Cerebellar nuclear complex (tissue), 1 donor: ENCODE measurements around the gene RABAC1.
A peak's percentile ranks its signal among the peaks of the same experiment; 100 is the strongest.

Experiments used
- DNase-seq, 2 experiments: peaks; one replicate each; lab custom pipeline; 2025; lab: John Stamatoyannopoulos, UW

Gene RABAC1

GRCh38 chr19:41990028-41990427 is 30.9 kb upstream of the RABAC1 start:
- no peak for DNase-seq

DNA sequence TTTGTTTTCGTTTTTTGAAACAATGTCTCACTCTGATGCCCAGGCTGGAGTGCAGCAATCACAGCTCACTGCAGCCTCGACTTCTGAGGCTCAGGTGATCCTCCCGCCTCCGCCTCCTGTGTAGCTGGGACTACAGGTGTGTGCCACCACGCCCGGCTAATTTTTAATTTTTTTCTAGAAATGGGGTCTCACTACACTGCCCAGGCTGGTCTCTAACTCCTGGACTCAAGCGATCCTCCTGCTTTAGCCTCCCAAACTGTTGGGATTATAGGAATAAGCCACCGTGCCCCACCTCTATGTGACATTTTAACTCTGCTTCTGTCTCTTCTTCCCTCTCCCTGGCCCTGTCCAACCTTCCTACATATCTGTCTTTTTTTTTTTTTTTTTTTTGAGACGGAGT is 29.8 kb upstream of the RABAC1 start:
- DNase-seq: no peak

DNA sequence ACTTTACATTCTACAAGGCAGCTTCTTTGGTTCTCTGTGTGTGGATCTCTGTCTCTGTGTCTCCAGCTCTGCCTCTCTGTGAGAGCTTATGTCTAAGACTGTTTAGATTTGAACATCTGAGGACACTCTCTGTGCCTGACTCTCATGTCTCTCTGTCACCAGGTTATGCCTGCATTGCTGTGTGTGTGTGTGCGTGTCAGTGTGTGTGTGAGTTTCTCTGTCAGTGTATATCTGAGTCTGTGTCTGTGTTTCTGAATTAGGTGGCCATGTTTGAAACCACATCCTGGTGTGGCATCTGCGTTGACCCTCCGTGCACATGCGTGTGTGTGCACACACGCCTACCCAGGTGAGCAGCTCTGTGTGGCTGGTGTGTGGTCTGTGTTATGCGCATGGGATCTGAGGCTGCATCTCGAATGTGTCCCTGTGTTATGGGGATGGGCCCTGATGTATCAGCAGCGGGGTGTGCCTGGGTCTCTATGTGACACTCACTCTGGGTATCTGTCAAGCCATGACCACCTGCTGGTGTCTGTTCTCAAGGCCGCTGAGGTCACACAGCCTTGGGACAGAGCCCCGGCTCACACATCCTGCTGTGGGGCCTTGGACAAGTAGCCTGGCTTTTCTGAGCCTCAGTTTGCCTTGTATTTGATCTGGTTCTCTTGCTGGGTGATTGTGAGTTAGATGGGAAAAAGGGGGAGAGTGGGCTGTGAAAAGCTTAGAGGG is 28.2 kb upstream of the RABAC1 start:
- no peak for DNase-seq

DNA sequence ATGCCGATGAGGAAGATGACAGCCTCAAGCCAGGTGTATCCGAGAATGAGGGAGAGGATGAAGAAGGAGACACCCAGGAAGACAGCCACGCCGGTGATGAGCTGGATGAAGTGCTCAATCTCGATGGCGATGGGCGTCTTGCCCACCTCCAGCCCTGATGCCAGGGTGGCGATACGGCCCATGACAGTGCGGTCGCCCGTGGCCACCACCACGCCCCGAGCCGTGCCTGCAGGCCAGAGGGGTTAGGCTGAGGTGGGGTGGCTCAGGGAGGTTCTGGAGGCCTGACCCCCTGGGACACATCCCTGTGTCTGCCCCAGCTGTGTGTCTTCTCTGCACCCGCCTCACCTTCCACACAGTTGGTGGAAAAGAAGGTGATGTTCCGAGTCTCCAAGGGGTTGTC is 25.8 kb upstream of the RABAC1 start:
- no peak for DNase-seq

DNA sequence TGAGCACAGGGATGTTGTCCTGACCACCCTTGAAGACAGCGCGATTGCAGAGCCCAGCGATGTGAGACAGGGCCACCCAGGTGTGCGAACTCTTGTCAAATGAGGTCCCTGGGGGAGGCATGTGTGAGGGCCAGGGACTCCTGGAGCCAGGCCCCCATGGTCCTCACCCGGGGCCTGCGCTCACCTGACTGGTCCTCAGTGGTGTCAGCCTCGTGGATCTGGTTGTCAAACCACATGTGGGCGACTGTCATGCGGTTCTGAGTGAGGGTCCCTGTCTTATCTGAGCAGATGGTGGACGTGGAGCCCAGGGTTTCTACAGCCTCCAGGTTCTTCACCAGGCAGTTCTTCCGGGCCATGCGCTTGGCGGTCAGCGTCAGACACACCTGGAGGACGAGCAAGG is 22.6 kb upstream of the RABAC1 start:
- no peak for DNase-seq

GRCh38 chr19:41978470-41978869 is 19.3 kb upstream of the RABAC1 start:
- DNase-seq: no peak

GRCh38 chr19:41977916-41978315 is 18.8 kb upstream of the RABAC1 start:
- DNase-seq: no peak

GRCh38 chr19:41974652-41975051 is 15.5 kb upstream of the RABAC1 start:
- no peak for DNase-seq

DNA sequence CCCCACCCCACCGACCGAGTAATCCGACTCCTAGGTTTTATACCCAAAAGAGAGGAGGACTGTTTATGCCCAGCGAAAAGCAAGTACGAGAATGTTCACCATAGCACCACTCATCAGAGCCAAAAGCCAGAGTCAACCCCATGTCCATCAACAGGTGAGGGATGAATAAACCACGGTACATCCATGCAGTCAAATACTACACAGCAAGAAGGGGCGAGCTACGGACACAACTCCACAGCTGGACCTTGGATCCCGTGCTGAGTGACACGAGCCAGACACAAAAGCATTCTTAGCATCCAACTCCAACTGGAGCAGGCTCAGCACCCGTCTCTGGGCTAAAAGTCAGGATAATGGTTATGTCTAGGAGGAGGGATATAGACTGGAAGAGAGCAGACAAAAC is 12.2 kb upstream of the RABAC1 start:
- DNase-seq: no peak

- DNase-seq: no peak
Observed at GRCh38 chr19:41969772-41970458, 10.8 kb upstream of the RABAC1 start.

DNA sequence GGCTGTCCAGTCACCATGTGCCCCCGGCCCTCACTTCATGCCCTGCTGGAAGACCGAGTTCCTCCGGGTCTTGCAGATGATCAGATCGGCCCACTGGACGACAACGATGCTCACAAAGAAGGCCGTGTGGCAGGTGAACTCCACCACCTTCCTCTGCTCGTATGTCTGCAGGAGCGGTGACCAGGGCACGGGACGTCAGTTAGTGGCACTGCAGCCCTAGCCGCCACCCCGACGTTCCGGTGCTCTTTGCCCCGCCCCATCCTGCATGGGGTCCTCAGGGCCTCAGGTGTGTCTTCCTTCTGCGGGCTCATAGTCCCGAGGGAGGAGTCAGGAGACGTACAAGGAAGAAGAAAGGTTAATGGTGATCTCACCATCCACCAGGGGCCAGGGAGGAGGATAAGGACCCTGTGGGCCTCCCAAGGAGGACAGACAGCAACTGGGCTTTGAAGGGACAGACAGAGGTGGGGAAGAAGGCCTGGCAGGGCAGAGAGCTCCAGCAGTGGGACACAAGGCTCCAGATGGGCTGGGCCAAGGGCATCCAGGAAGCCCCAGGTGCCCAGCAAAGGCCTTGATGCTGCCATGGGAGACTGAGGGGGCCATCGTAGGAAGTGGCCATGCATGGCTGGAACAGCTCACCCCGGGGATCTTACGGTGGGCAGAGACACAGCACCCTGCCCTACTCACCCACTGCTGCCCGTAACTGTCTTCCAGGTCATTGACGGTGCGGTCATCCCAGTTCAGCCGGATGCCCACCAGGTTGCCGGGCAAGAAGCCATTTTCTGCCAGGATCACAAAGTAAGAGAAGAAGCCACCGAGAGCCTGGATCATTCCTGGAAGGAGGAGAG is 9.9 kb upstream of the RABAC1 start:
- DNase-seq: no peak

- DNase-seq: no peak
Observed at GRCh38 chr19:41967054-41967783, 8.1 kb upstream of the RABAC1 start.

DNA sequence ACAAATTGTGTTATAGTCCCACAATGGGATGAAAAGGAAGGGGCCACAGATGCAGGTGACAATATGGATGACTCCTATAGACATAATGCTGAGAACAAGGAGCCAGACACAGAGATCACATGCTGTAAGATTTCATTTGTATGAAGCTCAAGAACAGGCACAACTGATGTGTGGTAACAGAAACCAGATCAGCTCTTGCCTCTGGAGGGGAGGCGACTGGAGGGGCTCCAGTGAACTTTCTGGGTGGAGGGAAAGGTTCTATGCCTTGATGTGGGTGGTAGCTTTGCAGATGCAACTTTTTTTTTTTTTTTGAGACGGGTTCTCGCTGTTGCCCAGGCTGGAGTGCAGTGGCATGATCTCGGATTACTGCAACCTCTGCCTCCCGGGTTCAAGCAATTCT is 6.0 kb upstream of the RABAC1 start:
- DNase-seq: no peak

DNA sequence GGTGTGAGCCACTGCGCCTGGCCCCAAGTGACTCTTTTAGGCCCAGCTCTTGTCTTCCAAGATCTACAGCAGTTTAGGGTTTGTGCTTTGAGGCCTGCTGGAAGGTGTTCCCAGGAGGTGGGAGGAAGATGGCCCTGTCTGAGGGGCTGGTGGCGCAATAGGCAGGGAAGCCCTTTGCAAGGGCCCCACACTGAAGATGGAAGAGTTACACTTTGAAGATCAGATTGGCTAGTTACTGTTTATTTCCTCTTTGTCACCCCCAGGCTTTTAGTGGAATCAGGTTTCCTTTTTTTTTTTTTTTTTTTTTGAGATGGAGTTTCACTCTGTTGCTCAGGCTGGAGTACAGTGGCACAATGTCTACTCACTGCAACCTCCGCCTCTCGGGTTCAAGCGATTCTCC is 1.9 kb upstream of the RABAC1 start:
- DNase-seq: no peak

GRCh38 chr19:41958367-41959055 is 610 bp downstream of the RABAC1 start:
- no peak for DNase-seq

- DNase-seq: peak in 1 of 2 experiments; percentile 67
Observed at GRCh38 chr19:41957838-41958366, 1.2 kb downstream of the RABAC1 start.

GRCh38 chr19:41957161-41957837 is 1.8 kb downstream of the RABAC1 start:
- no peak for DNase-seq

GRCh38 chr19:41956621-41957020 is 2.5 kb downstream of the RABAC1 start:
- DNase-seq: no peak

DNA sequence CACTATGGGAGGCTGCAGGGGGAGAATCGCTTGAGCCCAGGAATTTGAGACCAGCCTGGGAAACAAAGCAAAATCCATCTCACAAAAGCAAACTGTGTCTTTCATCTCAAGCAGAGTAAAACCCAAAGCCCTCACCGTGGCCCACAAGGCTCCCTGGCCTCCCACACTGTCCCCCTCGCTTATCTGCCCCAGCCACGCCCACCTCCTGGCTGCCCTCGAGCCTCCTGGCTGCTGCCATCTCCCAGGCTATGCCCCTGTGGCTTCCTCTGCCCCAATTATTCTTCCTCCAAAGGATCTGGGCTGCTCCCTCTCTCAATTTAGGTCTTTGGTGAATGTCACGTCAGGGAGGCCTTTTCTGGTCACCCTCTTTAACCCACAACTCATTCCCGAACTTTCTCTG is 3.6 kb downstream of the RABAC1 start:
- no peak for DNase-seq

- peak in 1 of 2 experiments; percentile 7 for DNase-seq
Observed at GRCh38 chr19:41951686-41952172, 7.4 kb downstream of the RABAC1 start.

GRCh38 chr19:41947091-41947490 is 12.0 kb downstream of the RABAC1 start:
- DNase-seq: no peak
